Sigmoid colon (tissue), 4 donors: ENCODE data around the gene PARD3.

Experiments used
- CTCF ChIP-seq, 4 experiments: fragments of 450-650 bp in 3 of 4; fragments of 200-600 bp in 1 of 4; IDR thresholded peaks; one replicate each; pipeline ENCODE4 v1.5.1; 2016 to 2019; ENCODE audit warnings: antibody characterized with exemption in 4 of 4, mild to moderate bottlenecking in 3 of 4, moderate library complexity in 2 of 4
- POLR2AphosphoS5 ChIP-seq, 4 donors: sonication (generic); formaldehyde crosslinking; IDR thresholded peaks; one replicate each; pipeline ENCODE4 v1.6.1; 2017; ENCODE audit warnings: antibody characterized with exemption in 4 of 4

GRCh38 chr10:34795334-34795733 is 19.8 kb downstream of the PARD3 start:
- TF ChIP-seq CTCF (IDR thresholded peaks at IDR 0.05) (no peak), POLR2AphosphoS5 (IDR thresholded peaks at IDR 0.05) (no peak)
